HL-60 (cell line): ENCODE data around the gene STAT6.

ENCODE experiments used
- DNase-seq, 2 experiments: peaks; one replicate each; pipeline ENCODE4 v3.0.0-alpha.2; 2010 to 2020; ENCODE audit warnings: low read depth in 1 of 2, low spot score in 1 of 2
- H3K27ac ChIP-seq: fragments of 250-450 bp; sonication (Bioruptor Pico); replicated peaks from 2 replicates; pipeline ENCODE4 v1.5.1; 2020; ENCODE audit warnings: mild to moderate bottlenecking, moderate library complexity
- H3K27me3 ChIP-seq: fragments of 250-450 bp; sonication (Bioruptor Pico); 2 replicates; pipeline ENCODE4 v1.5.1; 2021; ENCODE audit warnings: mild to moderate bottlenecking, moderate library complexity; ENCODE audit not compliant: insufficient read depth, poor library complexity, severe bottlenecking
- H3K4me3 ChIP-seq: replicated peaks from 2 replicates; pipeline ENCODE4 v1.5.1; 2011; ENCODE audit warnings: mild to moderate bottlenecking, control low read depth, low read length; ENCODE audit not compliant: insufficient read depth
- CTCF ChIP-seq: IDR thresholded peaks from one replicate; pipeline ENCODE4 v1.5.1; 2011; ENCODE audit warnings: low read length, control low read depth, inconsistent platforms; ENCODE audit not compliant: insufficient read depth
- GABPA ChIP-seq: IDR thresholded peaks from 2 replicates; pipeline ENCODE4 v1.6.1; 2012; ENCODE audit warnings: low read depth
- POLR2AphosphoS5 ChIP-seq: IDR thresholded peaks from 2 replicates; pipeline ENCODE4 v1.6.1; 2012; ENCODE audit warnings: low read depth
- REST ChIP-seq: IDR thresholded peaks from 2 replicates; pipeline ENCODE4 v1.6.1; 2012; ENCODE audit warnings: low read depth; ENCODE audit not compliant: insufficient replicate concordance
- SPI1 ChIP-seq: IDR thresholded peaks from 2 replicates; pipeline ENCODE4 v1.6.1; 2012; ENCODE audit warnings: low read depth, mild to moderate bottlenecking, borderline replicate concordance

Gene STAT6

GRCh38 chr12:57149245-57149900 is 38.2 kb upstream of the STAT6 start:
- H3K27ac ChIP-seq: no peak overlapping the region
- no peak for DNase-seq
- no peak overlapping the region for H3K4me3 ChIP-seq
- TF ChIP-seq POLR2AphosphoS5 (no peak), REST (no peak), GABPA (no peak), CTCF (no peak), SPI1 (no peak)
- no peaks in the 10 kb centered on the region for H3K27me3 ChIP-seq

- Histone ChIP-seq H3K27ac (no peak overlapping the region; the same call in 1 of the 2 replicates), H3K27me3 (no peaks in the 10 kb centered on the region), H3K4me3 (no peak overlapping the region)
- peak in 1 of 2 experiments; percentile 72 for DNase-seq
- no peak for TF ChIP-seq REST
- peak; percentile 64; the same call in 1 of the 2 replicates for TF ChIP-seq POLR2AphosphoS5
These were observed 37.5 kb upstream of the STAT6 start for GRCh38 chr12:57148469-57149244.

- TF ChIP-seq POLR2AphosphoS5: no peak
- no peak for TF ChIP-seq GABPA
- peak; percentile 21; the same call in 1 of the 2 replicates for TF ChIP-seq SPI1
- no peak within 1 kb of the TSS for H3K4me3 ChIP-seq
- H3K27ac ChIP-seq: no peak within 1 kb of the TSS; the same call in 1 of the 2 replicates
- no peaks in the 10 kb centered on the region for H3K27me3 ChIP-seq
- no peak for DNase-seq
These were observed 36.1 kb upstream of the STAT6 start, which contains the start of gene LRP1-AS for GRCh38 chr12:57146961-57147944. LRP1-AS (minus strand) TSS chr12:57147619.

DNA sequence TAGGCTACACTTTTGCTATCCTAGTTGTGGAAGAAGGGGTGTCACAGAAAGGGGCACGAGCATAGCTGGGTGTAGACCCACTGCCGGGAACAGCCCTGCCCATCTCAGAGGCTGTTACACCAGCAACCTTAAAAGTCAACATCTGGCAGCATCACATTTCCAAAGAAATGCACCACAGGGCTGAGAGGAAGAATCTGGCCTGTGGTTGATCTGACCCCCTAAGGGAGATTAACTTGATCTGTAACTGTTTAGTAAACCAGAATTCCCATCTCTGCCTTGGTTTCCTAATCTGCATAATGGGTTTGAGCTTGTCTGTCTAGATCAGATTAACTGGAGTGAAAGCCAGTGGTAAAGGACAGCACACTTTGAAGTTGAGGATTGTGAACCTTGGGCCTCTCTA is 34.9 kb upstream of the STAT6 start:
- no peak for DNase-seq
- TF ChIP-seq POLR2AphosphoS5 (no peak), GABPA (no peak), CTCF (no peak), REST (no peak), SPI1 (no peak)
- no peaks in the 10 kb centered on the region for H3K27me3 ChIP-seq
- no peak overlapping the region for H3K4me3 ChIP-seq
- H3K27ac ChIP-seq: no peak overlapping the region
